Left kidney (tissue), 2 donors: ENCODE results near the gene SCARB1. TPM values are rescaled to one million over a fixed set of nuclear protein-coding genes. Genes with fewer than 3 reads are reported as not detected.
"Not testable (repeated sequence)": the region's sequence is repeated elsewhere in the genome, so short reads cannot be mapped to it uniquely, and the experiment has no call there.

Source experiments
- DNase-seq: peaks from one replicate; pipeline ENCODE4 v3.0.0-alpha.2; 2013
- polyA plus RNA-seq: library from polyadenylated mRNA; unstranded; fragments of 120-200 nt; gene quantifications from one replicate; pipeline ENCODE4 v1.2.1, GENCODE V29; 2013; ENCODE audit not compliant: insufficient read length

The SCARB1 gene
- polyA plus RNA-seq, 1 donor: 21.1 TPM

DNA sequence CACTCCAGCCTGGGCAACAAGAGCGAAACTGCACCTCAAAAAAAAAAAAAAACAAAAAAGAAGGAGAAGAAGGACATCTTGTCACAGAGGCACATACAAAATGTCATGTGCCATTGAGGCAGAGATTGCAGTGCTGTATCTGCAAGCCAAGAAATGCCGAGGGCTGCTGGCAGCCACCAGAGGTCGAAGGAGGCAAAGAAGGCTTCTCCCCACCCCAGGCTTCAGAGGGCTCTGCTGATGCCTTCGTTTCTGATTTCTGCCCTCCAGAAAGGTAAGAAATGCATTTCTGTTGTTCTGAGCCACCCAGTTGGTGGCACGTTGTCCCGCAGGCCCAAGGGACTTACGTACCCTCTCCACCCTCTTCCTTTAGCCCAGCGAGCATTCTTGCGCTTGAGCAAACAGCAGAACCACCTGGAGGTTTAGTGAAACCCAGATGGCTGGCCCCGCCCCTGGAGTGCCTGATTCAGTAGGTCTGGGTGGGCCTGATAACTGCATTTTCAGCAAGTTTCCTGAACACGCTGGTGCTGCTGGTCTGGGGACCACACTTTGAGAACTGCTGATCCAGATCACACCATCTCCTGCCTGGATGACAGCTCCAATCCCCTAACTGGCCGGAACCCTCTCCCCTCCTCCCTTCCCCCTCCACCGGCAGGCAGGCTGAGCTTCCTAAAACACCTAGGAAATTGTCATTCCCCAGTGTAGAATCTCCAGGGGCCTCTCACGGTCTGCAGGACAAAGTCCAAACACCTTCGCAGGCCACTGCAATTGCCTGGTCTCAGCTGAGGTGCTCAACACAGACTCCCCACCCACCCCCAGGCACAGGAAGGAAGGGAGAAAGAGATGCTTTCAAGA, 21.1 kb upstream of the SCARB1 start:
- no peak for DNase-seq

DNA sequence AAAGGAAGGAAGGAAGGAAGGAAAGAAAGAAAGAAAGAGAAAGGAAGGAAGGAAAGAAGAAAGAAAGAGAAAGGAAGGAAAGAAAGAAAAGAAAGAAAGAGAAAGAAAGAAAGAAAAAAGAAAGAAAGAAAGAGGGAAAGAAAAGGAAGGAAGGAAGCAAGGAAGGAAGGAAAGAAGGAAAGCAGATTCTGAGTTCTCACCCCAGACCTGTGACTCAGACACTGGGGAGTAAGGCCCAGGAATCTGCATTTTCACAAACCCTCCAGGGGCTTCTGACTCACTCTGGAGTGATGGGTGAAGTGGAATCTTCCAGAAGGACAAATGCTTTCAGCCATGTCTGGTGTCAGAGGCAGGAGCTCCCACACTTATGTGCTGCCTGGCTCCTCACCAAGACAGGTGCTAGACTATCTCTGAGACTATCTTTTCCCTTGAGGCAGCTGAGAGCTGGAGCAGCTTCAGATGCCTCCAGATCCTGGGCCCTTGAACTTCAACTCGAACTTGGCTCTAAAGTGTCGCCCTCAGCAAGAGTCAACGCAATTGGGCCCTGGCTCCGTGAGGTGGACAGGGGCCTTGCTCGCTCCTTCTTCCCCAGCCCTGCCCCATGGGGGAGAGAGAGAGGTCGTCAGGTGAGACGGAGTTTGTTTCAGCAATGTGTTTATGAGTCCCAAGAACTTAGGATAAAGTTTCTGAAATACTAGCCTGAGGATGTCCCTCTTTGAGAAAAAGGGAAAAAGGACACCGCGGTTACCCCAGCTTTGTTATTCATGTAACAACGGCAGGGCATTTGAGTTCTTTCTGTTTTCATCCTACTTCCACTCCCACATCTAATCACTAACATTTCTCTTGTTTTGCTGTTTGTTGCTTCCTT, 19.8 kb upstream of the SCARB1 start:
- no peak for DNase-seq

DNA sequence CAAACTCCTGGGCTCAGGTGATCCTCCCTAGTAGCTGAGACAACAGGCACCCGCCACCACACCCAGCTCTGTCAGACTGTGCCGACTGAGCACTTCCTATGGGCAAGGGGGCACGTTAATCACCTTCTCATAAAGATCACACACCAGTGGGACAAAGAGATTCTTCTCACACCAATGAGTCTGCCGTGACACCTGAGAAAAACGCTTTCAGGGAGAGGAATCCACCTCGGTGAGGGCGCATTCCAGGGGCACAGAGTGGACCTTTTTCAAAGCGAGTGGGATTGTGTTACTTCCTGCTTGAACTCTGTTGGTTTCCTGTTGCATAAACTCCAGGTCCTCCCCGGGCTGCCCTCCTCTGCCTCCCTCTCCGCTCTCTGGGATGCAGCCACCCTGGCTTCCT, 17.5 kb upstream of the SCARB1 start:
- peak; percentile 71 for DNase-seq

DNA sequence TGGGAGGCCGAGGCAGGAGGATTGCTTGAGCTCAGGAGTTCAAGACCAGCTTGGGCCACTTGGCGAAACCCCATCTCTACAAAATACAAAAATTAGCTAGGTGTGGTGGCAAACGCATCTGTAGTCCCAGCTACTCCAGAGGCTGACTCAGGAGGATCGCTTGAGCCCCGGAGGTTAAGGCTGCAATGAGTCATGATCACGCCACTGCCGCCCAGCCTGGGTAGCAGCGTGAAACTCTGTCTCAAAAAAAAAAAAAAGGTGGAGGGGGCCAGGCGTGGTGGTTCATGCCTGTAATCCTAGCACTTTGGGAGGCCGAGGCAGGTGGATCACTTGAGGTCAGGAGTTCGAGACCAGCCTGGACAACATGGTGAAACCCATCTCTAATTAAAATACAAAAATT, 16.7 kb upstream of the SCARB1 start:
- not testable (repeated sequence) for DNase-seq

DNA sequence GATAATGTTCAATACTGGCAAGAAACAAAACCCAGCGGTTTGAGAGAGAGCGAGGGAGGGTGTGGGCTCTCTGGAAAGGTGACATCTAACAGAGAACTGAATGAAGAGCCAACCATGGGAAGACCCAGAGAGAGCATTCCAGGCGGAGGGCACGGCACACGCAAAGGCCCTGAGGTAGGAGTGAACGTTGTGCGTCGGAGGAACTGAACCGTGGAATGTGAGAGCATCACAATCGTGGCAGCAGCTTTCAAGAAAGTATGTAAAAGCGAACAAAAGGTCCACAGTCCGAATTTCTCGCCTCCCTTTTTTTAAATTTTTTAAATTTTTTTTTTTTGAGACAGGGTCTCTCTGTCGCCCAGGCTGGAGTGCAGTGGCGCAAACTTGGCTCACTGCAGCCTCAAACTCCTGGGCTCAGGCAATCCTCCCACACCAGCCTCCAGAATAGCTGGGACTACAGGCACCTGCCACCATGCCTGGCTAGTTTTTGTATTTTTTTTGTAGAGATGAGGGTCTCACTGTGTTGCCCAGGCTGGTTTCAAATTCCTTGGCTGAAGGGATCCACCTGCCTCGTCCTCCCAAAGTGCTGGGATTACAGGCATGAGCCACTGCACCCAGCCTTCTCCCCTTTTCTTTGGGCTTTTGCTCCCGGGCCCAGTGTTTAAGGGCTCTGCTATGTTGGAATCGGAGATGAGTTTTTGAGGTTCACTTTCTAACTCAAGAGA, 15.3 kb upstream of the SCARB1 start:
- no peak for DNase-seq

DNA sequence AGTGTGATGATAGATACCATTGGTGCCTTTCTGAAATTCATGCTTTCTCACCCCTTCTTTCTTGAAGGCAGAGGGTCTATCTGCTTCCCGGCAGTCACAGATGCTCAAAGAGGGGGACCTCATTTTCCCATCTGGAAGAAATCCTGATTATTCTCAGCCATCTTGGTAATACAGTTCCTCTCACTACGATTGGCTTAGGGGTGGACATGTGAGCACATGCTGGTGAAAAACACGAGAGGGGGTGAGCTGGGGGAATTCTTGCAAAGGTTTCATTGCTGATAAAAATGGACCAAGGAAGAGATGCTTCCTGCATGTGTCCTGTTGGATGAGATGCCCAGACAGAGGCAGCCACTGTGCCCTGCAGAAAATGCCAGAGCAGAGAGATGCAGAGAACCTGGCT, 13.8 kb upstream of the SCARB1 start:
- no peak for DNase-seq

DNA sequence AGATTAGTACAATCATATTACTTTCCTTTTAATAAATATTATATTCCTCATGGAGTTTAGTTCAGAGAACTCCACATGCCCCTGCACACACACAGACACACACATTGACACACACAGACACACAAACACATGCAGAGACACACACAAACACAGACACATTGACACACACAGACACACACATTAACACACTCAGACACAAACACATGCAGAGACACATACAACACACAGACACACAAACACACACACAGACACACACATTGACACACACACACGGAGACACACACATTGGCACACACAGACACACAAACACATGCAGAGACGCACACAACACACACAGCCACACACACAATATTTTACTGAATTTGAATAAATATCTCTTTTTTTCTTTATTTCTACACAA, 12.5 kb upstream of the SCARB1 start:
- no peak for DNase-seq

DNA sequence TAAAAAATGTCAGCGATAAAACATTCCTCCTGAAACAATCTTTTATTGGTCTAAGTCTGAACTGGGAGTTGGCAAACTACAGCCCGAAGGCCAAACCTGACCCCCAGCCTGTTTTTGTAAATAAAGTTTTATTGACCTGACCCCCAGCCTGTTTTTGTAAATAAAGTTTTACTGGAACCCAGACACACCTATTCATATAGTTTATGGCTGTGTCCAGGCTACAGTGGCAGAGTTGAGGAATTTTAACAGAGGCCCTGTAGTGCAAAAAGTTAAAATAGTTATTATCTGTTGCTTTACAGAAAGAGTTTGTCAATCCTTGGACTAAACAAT, 12.1 kb upstream of the SCARB1 start:
- no peak for DNase-seq

DNA sequence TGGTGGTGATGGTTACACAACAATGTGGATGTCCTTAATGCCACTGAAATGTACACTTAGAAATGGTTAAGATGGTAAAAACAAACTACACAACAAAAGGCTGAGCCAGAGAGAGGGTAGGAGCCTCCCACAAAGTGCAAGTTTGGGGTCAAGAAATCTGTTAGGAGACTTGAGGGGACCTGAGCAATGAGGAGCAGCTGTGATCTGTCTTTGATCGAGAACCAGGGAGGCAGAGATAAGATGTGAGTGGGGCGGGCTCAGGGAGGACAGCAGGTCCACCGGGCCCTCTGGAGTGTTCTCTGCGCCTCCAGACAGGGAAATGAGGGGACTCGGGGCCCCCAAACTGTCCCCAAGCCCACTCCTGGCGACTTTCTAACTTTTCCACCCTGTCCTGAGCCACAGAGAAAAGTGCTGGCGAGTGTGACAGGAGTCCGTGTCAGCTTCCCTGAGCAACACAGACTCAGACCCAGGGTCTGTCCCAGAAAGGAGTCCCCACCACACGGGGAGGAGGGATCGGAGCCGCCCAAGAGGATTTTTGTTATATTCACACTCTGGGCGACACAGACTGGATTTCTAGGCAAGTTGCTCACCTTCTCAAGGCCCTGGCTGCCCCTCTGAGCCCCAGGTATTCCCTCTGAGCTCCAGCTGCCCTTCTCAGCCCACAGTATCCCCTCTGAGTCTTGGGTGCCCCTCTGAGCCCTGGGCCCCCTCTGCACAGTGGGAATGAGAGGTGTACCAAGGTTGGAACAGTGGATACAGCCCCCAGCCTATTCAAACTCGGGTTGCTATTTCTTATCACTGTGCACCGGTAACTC, 11.5 kb upstream of the SCARB1 start:
- no peak for DNase-seq

DNA sequence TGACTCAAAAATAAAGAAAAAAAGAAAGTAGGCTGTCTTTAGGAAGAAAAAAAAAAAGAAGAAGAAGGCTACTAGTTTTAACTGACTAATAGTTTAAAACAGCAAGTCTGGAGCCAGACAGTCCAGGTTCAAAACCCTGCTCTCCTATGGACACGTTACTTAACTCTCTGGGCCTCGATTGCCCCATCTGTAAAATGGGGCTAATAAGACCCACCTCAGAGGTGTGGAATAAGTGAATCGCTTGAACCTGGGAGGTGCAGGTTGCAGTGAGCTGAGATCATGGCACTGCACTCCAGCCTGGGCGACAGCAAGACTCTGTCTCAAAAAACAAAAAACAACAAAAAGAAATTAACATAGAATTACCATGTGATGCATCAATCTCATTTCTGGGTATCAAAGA, 10.5 kb upstream of the SCARB1 start:
- DNase-seq: no peak

DNA sequence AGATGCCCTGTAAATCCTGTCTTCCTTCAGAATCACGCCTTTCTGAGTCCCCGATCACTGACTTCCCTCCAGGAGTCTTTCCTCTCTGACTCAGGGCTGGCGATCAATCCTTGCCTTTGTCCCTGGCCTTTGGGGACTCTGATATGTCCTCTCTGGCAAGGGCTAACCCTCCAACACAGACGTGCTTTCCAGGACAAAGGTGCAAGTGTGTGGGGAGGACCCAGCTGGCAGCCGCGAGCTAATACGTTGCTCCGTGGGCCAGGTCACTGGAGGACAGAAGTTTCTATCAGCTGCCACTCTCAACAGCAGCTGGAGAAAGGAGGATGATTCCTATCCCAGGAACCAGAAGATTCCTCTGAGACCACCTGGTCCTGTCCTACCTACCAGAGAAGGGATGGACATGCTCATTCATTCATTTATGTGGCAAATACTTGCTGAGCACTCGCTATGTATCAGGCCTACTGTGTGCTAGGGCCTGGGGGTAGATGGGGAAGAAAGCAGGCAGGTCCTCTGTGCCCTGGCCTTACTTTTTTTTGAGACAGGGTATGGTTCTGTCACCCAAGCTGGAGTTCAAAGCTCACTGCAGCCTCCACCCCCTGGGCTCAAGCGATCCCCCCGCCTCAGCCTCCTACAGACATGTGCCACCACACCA, 8.5 kb upstream of the SCARB1 start:
- no peak for DNase-seq

DNA sequence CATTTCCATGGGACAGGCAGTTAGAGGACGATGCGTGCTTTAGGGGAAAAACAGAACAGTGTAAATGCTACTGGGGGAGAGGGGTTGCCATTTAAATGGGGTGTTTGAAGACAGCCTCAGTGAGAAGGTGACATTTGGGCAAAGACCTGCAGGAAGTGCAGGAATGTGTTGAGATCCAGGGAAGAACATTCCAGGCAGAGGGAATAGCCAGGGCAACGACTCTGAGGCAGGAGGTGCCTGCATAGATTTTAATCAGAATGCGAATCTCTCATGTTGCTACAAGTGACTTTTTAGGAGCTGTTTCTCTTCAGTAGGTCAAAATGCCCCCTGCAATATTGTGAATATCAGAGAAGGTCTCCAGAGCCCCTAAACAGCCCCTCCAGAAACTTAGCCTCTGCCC, 7.6 kb upstream of the SCARB1 start:
- DNase-seq: no peak

DNA sequence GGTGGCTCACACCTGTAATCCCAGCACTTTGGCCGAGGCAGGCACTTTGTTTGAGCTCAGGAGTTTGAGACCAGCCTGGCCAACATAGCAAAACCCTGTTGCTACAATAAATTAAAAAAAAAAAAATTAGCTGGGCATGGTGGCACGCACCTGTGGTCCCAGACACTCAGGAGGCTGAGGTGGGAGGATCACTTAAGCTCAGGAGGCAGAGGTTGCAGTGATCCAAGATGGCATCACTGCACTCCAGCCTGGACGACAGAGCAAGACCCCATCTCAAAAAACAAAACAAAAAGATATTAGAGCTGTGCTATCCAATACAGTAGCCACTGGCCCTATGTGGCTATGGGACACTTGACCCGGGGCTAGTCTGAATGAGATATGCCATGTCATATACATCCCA, 6.9 kb upstream of the SCARB1 start:
- no peak for DNase-seq

DNA sequence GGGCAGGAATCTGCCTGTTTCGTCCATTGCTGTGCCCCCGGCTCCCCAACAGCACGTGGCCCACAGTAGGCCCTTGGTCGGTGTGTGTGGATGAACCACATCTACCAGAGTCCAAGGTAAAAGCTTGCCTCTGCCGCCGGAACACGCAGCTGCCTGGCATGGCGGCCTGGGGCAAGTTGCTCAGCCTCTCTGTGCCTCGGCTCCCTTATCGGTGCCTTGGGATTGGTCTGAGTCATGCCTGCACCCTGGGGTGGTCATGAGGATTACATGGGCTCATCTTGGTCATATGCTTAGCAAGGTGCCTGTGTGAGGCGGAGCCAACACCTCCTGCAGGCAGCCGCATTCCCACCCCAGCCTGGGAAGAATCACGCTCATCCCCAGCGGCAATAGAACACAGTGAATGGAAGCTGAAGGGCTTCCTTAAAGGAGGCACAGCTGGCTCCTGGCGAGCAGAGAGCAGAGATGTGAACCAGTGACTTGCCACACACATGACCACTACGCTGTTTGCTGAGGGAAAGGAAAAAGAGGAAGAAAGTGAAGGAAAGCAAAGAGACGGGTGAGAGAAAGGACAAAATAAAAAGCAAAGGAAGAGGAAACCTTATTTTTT, 5.5 kb upstream of the SCARB1 start:
- no peak for DNase-seq

DNA sequence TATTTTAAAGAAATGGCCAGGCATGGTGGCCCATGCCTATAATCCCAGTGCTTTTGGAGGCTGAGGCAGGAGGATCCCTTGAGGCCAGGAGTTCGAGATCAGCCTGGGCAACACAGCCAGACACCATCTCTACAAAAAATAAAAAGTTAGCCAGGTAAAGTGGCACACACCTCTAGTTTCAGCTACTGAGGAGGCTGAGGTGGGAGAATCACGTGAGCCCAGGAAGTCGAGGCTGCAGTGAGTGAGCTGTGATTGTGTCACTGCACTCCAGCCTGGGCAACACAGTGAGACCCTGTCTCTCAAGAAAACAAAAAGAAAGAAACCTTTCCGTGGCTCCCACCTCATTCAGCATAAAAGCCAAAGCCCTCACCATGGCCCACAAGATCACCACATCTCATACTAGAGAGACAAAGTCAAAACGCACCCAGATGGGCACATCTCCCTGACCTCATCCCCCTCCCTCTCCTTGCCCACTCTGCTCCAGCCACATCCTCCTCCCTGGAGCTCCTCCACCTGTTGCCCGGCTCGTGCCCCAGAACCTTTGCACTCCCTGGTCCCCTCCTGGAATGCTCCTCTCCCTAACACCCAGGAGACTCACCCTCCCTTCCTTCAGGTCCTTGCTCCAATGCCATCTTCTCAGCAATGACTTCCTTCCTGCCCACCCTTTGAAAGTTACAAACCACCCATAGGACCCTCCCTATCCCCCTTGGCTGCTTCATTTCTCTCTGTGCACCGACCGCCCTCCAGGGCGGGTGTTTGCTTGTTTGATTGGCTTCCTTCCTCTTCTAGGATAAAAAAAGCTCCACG, 4.8 kb upstream of the SCARB1 start:
- no peak for DNase-seq

DNA sequence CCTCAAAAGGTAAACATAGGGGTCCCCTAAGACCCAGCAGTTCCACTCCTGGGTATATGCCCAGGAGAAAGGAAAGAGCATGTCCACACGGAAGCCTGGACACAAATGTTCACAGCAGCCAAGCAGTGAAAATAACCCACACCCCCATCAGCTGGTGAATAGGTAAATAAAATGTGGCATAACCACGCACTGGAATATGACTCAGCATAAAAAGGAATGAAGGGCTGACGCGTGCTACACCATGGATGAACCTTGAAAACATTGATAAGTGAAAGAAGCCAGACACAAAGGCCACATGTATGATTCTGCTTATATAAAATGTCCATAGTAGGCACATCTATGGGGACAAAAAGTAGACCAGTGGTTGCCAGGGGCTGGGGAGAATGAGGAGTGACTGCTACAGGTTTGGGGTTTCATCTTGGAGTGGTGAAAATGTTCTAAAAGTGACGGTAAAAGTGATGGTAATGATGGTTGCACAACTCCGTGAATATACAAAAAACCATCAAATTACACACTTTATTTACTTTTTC, 3.8 kb upstream of the SCARB1 start:
- no peak for DNase-seq

DNA sequence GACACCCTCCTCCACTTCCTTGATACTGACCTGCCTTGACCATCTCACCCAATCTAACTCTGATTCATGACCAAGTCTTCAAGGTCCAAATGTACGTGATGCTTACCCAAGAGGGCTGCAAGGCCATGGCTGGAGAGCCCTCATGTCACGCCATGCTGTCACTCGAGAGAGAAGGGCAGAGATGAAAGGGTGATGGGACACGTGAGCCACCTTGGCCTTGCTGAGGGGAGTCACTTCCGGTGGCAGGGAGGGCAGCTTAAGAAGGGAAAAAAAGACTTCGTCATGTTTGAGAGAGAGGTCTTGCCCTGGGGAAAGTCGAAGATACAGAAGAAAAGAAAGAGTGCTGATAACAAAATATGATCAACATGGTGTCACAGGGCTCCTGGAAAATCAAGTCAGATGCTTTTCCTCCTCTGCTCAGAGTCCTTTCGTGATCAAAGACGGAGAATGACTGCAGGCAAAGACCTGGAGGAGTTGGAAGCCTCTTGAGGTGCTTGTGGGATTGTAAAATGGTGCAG, 3.3 kb upstream of the SCARB1 start:
- DNase-seq: no peak

DNA sequence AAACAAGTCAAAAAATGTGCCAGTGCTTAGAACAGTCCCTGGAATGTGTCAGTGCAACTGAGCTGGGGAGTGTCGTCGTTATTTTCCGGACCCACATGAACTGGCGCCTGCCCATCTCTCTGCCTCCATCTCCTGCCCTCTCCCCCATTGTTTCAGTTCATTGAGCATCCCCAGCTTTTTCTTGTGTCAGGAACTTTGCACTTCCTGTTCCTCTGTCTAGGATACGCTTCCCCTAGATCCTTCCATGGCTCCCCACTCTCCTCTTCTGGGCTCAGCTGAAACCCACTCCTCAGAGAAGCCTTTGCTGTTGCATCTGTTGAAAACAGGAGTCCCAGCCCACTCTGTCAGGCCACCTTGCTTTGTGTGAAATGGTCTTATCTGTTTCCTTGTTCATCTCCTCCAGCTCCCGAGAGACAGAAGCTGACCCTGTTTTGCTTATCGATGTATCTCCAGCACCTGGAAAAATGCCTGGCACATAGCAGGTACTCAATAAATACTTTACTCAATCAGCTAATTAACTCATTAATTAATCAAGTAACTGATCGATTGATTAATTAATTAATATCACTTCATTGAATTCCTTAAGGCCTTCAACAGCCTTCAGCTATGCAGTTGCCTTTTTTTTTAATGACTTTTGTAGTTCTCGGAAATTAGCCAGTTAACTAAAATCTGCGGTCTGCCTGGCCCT, 2.7 kb upstream of the SCARB1 start:
- DNase-seq: no peak

DNA sequence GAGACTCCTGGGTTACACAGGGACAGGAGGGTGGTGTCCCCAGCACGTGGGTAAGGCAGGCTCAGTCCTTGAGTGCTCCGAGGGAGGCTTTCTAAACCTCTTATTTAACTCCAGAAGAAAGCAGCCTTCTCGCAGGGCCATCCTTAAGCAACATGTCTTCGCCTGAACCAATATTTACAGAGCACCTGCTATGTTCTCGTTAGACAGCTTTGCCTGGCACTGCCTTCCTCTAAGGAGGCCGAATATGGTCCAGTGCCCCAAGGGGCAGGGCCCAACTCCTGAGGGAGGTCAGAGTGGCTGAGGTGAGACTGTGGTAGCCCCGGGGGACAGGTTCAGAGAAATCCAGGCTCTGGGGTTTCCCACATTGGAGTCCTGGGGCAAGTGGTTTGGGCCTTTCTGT, 2.1 kb upstream of the SCARB1 start:
- no peak for DNase-seq
